ENCODE results near the gene SRD5A3.

Gene SRD5A3

GRCh38 chr4:55381502-55381901, 35.5 kb downstream of the SRD5A3 start:
- H3K9ac ChIP-seq (ENCODE audit: low read depth, low read length) = no peak overlapping the region
- H3K4me1 ChIP-seq (ENCODE audit: control insufficient read depth, insufficient read depth, low read length) = peaks cover 2% of the 10 kb centered on the region
- H3K36me3 ChIP-seq (ENCODE audit: control insufficient read depth, insufficient read depth, low read length) = no peaks in the 10 kb centered on the region
- no peak overlapping the region for H3K4me3 ChIP-seq (ENCODE audit: low read depth, low read length)
- H3K9me3 ChIP-seq (ENCODE audit: control insufficient read depth, insufficient read depth, low read length) = no peaks in the 10 kb centered on the region
- no peaks in the 10 kb centered on the region for H3K27me3 ChIP-seq (ENCODE audit: control insufficient read depth, insufficient read depth, low read length)

DNA sequence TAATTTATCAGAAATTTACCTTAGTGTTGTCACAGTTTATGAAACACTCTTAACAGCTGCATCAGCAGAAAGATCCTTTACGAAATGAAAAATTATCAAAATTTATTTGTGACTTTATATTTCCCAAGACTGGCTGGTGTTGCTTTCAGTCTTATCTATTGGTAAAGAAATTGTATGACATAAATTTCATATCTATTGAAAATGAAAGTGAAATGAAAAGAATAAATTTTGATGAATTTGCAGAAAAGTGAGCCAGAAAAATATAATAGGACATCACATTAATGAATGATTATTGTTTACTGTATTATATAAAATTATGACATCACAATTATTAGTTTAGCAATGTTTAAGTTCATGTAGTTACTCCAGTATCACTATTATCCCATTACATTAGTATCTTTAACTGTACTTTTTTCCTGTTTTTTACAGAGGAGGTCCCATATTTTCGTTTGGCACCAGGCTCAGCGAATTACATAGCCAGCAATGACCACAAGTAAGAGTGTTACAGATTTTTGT, 36.5 kb downstream of the SRD5A3 start:
- no peak overlapping the region for H3K4me3 ChIP-seq (ENCODE audit: low read depth, low read length)
- H3K27me3 ChIP-seq (ENCODE audit: control insufficient read depth, insufficient read depth, low read length) = no peaks in the 10 kb centered on the region
- H3K9me3 ChIP-seq (ENCODE audit: control insufficient read depth, insufficient read depth, low read length) = no peaks in the 10 kb centered on the region
- no peak overlapping the region for H3K9ac ChIP-seq (ENCODE audit: low read depth, low read length)
- no peaks in the 10 kb centered on the region for H3K36me3 ChIP-seq (ENCODE audit: control insufficient read depth, insufficient read depth, low read length)
- H3K4me1 ChIP-seq (ENCODE audit: control insufficient read depth, insufficient read depth, low read length) = peaks cover 2% of the 10 kb centered on the region

GRCh38 chr4:55385201-55385649, 39.2 kb downstream of the SRD5A3 start:
- Histone ChIP-seq H3K4me3 (ENCODE audit: low read depth, low read length) (no peak overlapping the region), H3K27me3 (ENCODE audit: control insufficient read depth, insufficient read depth, low read length) (no peaks in the 10 kb centered on the region), H3K36me3 (ENCODE audit: control insufficient read depth, insufficient read depth, low read length) (no peaks in the 10 kb centered on the region), H3K4me1 (ENCODE audit: control insufficient read depth, insufficient read depth, low read length) (no peaks in the 10 kb centered on the region), H3K9ac (ENCODE audit: low read depth, low read length) (no peak overlapping the region), H3K9me3 (ENCODE audit: control insufficient read depth, insufficient read depth, low read length) (no peaks in the 10 kb centered on the region)

DNA sequence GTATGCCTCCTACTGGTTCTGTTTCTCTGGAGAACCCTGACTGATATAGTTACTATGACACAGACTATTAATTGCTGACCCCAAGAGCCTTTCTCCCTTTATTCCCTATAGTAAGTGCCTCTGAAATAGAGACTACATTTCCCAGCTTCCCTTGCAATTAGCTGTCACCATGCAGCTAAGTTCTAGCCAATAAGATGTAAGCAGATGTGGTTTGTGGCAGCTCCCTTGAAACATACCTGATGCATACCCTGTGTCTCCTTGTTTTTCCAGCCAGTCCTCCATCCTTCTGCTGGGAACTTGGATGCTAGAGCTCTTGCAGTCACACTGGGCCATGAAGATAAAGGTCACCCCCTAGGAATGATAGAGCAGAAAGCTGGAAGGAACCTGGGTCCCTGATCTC, 40.0 kb downstream of the SRD5A3 start:
- Histone ChIP-seq H3K4me1 (ENCODE audit: control insufficient read depth, insufficient read depth, low read length) (no peaks in the 10 kb centered on the region), H3K4me3 (ENCODE audit: low read depth, low read length) (no peak overlapping the region), H3K27me3 (ENCODE audit: control insufficient read depth, insufficient read depth, low read length) (no peaks in the 10 kb centered on the region), H3K9me3 (ENCODE audit: control insufficient read depth, insufficient read depth, low read length) (no peaks in the 10 kb centered on the region), H3K9ac (ENCODE audit: low read depth, low read length) (no peak overlapping the region), H3K36me3 (ENCODE audit: control insufficient read depth, insufficient read depth, low read length) (no peaks in the 10 kb centered on the region)

DNA sequence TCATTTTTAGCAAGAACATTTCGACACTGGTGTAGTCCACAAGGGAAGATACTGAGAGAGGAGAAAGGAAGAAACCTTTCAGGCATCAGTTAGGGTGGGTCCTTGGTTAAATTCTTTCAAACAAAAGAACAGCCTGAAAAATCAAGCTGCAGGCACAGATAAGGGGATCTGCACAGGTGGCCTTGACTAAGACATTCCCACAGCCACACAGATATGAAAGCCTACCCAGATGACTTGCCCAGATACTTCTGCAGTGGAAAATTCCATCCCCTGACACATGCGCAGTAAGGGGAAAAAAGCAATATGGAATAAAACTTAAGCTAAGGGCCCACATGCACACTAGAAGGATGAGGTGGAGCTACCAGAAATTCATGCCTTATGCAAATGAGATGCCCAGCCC, 40.8 kb downstream of the SRD5A3 start:
- Histone ChIP-seq H3K36me3 (ENCODE audit: control insufficient read depth, insufficient read depth, low read length) (no peaks in the 10 kb centered on the region), H3K4me1 (ENCODE audit: control insufficient read depth, insufficient read depth, low read length) (no peaks in the 10 kb centered on the region), H3K9ac (ENCODE audit: low read depth, low read length) (no peak overlapping the region), H3K9me3 (ENCODE audit: control insufficient read depth, insufficient read depth, low read length) (no peaks in the 10 kb centered on the region), H3K27me3 (ENCODE audit: control insufficient read depth, insufficient read depth, low read length) (no peaks in the 10 kb centered on the region), H3K4me3 (ENCODE audit: low read depth, low read length) (no peak overlapping the region)

- peaks cover 4% of the 10 kb centered on the region for H3K4me1 ChIP-seq (ENCODE audit: control insufficient read depth, insufficient read depth, low read length)
- peaks cover 2% of the 10 kb centered on the region for H3K36me3 ChIP-seq (ENCODE audit: control insufficient read depth, insufficient read depth, low read length)
- no peaks in the 10 kb centered on the region for H3K27me3 ChIP-seq (ENCODE audit: control insufficient read depth, insufficient read depth, low read length)
- no peak overlapping the region for H3K4me3 ChIP-seq (ENCODE audit: low read depth, low read length)
- no peaks in the 10 kb centered on the region for H3K9me3 ChIP-seq (ENCODE audit: control insufficient read depth, insufficient read depth, low read length)
- H3K9ac ChIP-seq (ENCODE audit: low read depth, low read length) = no peak overlapping the region
These were observed 47.6 kb downstream of the SRD5A3 start for GRCh38 chr4:55393461-55394320.

- Histone ChIP-seq H3K36me3 (ENCODE audit: control insufficient read depth, insufficient read depth, low read length) (peaks cover 2% of the 10 kb centered on the region), H3K4me3 (ENCODE audit: low read depth, low read length) (peak overlapping the region; percentile 87), H3K4me1 (ENCODE audit: control insufficient read depth, insufficient read depth, low read length) (peaks cover 4% of the 10 kb centered on the region), H3K9ac (ENCODE audit: low read depth, low read length) (peak overlapping the region; percentile 58), H3K9me3 (ENCODE audit: control insufficient read depth, insufficient read depth, low read length) (no peaks in the 10 kb centered on the region), H3K27me3 (ENCODE audit: control insufficient read depth, insufficient read depth, low read length) (no peaks in the 10 kb centered on the region)
These were observed 49.1 kb downstream of the SRD5A3 start for GRCh38 chr4:55395218-55395528.

DNA sequence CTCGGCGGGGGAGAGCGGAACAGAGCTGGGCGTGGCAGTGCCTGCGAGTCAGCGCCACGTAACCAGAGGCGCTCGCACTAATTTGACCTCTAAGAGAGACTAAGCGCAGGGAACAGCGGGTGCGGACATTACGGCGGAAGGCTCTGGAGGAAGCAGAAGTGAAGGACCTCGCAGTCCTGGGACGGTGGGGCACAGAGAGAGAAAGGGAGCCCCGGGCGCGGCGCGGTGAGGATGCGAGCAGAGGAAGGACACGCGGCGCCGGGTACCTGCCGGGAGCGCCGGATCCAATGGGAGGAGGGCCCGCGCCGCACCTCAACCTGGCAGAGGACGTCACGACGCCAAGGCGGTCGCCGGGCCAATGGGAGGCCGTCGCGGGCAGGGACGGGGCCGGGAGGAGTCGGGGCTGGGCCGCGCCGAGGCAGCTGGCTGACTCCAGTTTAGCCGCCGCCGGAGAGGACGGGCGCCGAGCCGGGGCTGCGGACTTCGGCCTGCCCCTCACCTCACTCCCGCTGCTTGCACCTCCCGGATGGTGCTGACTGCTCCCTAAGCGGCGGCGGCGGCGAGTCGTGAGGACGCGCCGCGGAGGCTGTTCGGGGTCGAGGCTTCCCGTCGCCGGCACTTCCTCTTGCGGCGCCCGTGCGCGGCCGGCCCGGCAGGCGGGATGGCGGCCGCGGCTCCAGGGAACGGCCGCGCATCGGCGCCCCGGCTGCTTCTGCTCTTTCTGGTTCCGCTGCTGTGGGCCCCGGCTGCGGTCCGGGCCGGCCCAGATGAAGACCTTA, 49.7 kb downstream of the SRD5A3 start, which contains the start of gene TMEM165:
Gene TMEM165 (plus strand): TSS at position 429 of the 779 bp plus-strand sequence. CDS start 233 bp downstream, at position 662.
- no peaks in the 10 kb centered on the region for H3K9me3 ChIP-seq (ENCODE audit: control insufficient read depth, insufficient read depth, low read length)
- H3K9ac ChIP-seq (ENCODE audit: low read depth, low read length) = peak within 1 kb of the TSS; percentile 82
- no peaks in the 10 kb centered on the region for H3K27me3 ChIP-seq (ENCODE audit: control insufficient read depth, insufficient read depth, low read length)
- H3K4me1 ChIP-seq (ENCODE audit: control insufficient read depth, insufficient read depth, low read length) = peaks cover 4% of the 10 kb centered on the region
- peak within 1 kb of the TSS; percentile 98 for H3K4me3 ChIP-seq (ENCODE audit: low read depth, low read length)
- peaks cover 2% of the 10 kb centered on the region for H3K36me3 ChIP-seq (ENCODE audit: control insufficient read depth, insufficient read depth, low read length)

DNA sequence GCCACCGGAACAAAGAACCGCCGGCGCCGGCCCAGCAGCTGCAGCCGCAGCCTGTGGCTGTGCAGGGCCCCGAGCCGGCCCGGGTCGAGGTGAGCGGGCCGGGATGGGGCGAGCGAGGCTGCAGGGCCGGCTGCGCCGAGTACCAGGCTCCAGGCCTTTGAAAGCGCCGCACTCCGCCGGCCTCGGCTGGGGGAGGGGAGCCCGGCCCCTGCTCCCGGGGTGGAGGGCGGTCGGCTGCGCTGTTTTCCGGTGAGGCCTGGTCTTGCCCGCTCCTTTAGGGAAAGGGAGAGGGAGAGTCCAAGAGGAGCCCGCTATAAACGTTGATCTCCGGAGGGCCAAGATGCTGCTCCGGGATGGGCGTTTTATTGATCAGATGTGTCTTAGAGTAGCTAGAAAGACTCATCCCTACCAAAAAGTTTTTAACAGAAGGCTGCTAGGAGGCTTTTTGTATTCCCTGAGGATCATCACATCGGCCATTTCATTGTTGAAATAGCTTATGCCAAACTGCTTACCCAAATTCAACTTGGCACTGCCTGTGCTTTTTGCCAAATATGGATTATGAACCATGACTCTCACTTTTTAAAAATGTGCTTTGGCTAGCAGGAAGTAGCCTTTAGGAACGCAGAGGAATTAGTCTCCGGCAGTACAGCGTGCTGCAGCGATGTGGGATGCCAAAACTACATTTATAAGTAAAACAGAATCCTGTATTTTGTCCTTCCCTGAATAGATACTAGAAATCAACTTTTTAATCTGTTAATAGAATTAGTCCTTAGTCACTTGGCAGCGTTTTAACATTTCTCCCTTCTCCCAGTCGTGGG, 50.5 kb downstream of the SRD5A3 start:
- peak overlapping the region; percentile 82 for H3K9ac ChIP-seq (ENCODE audit: low read depth, low read length)
- H3K4me1 ChIP-seq (ENCODE audit: control insufficient read depth, insufficient read depth, low read length) = peaks cover 4% of the 10 kb centered on the region
- peak overlapping the region; percentile 98 for H3K4me3 ChIP-seq (ENCODE audit: low read depth, low read length)
- H3K9me3 ChIP-seq (ENCODE audit: control insufficient read depth, insufficient read depth, low read length) = no peaks in the 10 kb centered on the region
- H3K36me3 ChIP-seq (ENCODE audit: control insufficient read depth, insufficient read depth, low read length) = peaks cover 2% of the 10 kb centered on the region
- no peaks in the 10 kb centered on the region for H3K27me3 ChIP-seq (ENCODE audit: control insufficient read depth, insufficient read depth, low read length)

DNA sequence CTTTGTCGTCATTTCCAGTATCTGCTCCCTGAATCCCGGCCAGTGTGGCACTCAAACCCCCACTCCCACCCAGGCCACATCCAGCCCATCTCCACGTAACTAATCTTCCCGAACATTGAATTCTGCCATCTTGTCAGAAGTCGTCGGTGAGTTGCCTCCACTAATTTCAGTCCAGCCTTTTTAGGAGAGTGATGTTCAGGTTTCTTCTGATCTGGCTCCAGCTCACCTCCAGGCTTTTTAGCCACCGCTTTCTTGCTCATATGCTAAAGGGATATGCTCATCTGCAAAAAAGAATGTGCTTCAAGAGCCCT, 51.0 kb downstream of the SRD5A3 start:
- H3K36me3 ChIP-seq (ENCODE audit: control insufficient read depth, insufficient read depth, low read length) = peaks cover 2% of the 10 kb centered on the region
- H3K9me3 ChIP-seq (ENCODE audit: control insufficient read depth, insufficient read depth, low read length) = no peaks in the 10 kb centered on the region
- peak overlapping the region; percentile 98 for H3K4me3 ChIP-seq (ENCODE audit: low read depth, low read length)
- H3K9ac ChIP-seq (ENCODE audit: low read depth, low read length) = peak overlapping the region; percentile 82
- no peaks in the 10 kb centered on the region for H3K27me3 ChIP-seq (ENCODE audit: control insufficient read depth, insufficient read depth, low read length)
- peaks cover 4% of the 10 kb centered on the region for H3K4me1 ChIP-seq (ENCODE audit: control insufficient read depth, insufficient read depth, low read length)

GRCh38 chr4:55397520-55398321, 51.7 kb downstream of the SRD5A3 start:
- H3K9me3 ChIP-seq (ENCODE audit: control insufficient read depth, insufficient read depth, low read length) = no peaks in the 10 kb centered on the region
- H3K4me1 ChIP-seq (ENCODE audit: control insufficient read depth, insufficient read depth, low read length) = peaks cover 4% of the 10 kb centered on the region
- H3K9ac ChIP-seq (ENCODE audit: low read depth, low read length) = peak overlapping the region; percentile 82
- peak overlapping the region; percentile 98 for H3K4me3 ChIP-seq (ENCODE audit: low read depth, low read length)
- peaks cover 2% of the 10 kb centered on the region for H3K36me3 ChIP-seq (ENCODE audit: control insufficient read depth, insufficient read depth, low read length)
- H3K27me3 ChIP-seq (ENCODE audit: control insufficient read depth, insufficient read depth, low read length) = no peaks in the 10 kb centered on the region

All from iPS-15b (cell line).